ENCODE measurements around the gene STXBP1.

DNA sequence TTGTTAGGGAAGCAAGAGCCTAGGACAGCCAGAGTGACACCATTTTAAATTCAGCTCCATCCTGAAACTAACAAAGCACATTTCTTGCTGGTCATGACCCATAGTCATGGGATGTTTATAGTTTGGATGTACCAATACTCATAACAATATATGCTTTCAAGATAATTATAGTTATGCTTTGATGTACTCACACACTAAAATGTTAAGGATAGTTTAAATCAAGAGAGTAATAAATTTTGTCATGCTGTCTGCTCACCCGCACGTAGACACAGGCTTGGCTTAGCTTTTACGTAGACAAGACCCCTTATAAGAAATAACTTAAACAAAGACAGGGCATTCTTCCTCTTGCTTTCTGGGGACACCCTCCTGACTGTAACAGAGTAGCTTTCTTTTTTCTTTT, 8.9 kb upstream of the STXBP1 start:
- TF ChIP-seq EZH2phosphoT487 (conservative IDR thresholded peaks at IDR 0.05; ENCODE audit: low read length): no peak
- TF ChIP-seq, protein P1, sequence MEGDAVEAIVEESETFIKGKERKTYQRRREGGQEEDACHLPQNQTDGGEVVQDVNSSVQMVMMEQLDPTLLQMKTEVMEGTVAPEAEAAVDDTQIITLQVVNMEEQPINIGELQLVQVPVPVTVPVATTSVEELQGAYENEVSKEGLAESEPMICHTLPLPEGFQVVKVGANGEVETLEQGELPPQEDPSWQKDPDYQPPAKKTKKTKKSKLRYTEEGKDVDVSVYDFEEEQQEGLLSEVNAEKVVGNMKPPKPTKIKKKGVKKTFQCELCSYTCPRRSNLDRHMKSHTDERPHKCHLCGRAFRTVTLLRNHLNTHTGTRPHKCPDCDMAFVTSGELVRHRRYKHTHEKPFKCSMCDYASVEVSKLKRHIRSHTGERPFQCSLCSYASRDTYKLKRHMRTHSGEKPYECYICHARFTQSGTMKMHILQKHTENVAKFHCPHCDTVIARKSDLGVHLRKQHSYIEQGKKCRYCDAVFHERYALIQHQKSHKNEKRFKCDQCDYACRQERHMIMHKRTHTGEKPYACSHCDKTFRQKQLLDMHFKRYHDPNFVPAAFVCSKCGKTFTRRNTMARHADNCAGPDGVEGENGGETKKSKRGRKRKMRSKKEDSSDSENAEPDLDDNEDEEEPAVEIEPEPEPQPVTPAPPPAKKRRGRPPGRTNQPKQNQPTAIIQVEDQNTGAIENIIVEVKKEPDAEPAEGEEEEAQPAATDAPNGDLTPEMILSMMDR (IDR thresholded peaks at IDR 0.05; ENCODE audit: insufficient read depth, low read length, poor library complexity, severe bottlenecking): no peak
